Peyer's patch (tissue), 4 donors: ENCODE data around the gene RAB35. TPM values are rescaled to one million over a fixed set of nuclear protein-coding genes. Genes with fewer than 3 reads are reported as not detected.
A peak's percentile ranks its signal among the peaks of the same experiment; 100 is the strongest.

ENCODE experiments used
- DNase-seq, 3 donors: peaks; one replicate each; pipeline ENCODE4 v3.0.0-alpha.2; 2017 to 2019
- H3K27ac ChIP-seq, 4 donors: fragments of 200-600 bp; sonication (generic); one replicate each; pipeline ENCODE4 v1.5.1; 2016 to 2019
- H3K27me3 ChIP-seq, 2 donors: fragments of 200-600 bp; sonication (generic); one replicate each; pipeline ENCODE4 v1.5.1; 2019
- H3K36me3 ChIP-seq, 3 donors: fragments of 200-600 bp; sonication (generic); one replicate each; pipeline ENCODE4 v1.5.1; 2016 to 2019
- H3K4me1 ChIP-seq, 4 donors: fragments of 200-600 bp; sonication (generic); one replicate each; pipeline ENCODE4 v1.5.1; 2016 to 2019
- H3K4me3 ChIP-seq, 4 donors: fragments of 200-600 bp; sonication (generic); 1 replicate in 3 of 4; 2 replicates in 1 of 4; pipeline ENCODE4 v1.5.1; 2016 to 2019; ENCODE audit warnings: mild to moderate bottlenecking in 1 of 4
- H3K9me3 ChIP-seq, 4 donors: fragments of 200-600 bp; sonication (generic); one replicate each; pipeline ENCODE4 v1.5.1; 2016 to 2019; ENCODE audit warnings: mild to moderate bottlenecking in 1 of 4
- CTCF ChIP-seq, 6 experiments: fragments of 450-650 bp in 4 of 6; fragments of 200-600 bp in 2 of 6; sonication (generic) in 1 of 6; IDR thresholded peaks; one replicate each; pipeline ENCODE4 v1.5.1; 2017 to 2019; ENCODE audit warnings: antibody characterized with exemption in 6 of 6, mild to moderate bottlenecking in 3 of 6, moderate library complexity in 1 of 6
- POLR2A ChIP-seq, 2 donors: fragments of 450-650 bp; IDR thresholded peaks; one replicate each; pipeline ENCODE4 v1.5.1; 2017; ENCODE audit warnings: antibody characterized with exemption in 2 of 2, mild to moderate bottlenecking in 2 of 2, moderate library complexity in 2 of 2
- total RNA-seq, 4 donors: library from RNA; depleted of rRNA; stranded (reverse); fragments of >200 nt; gene quantifications; one replicate each; pipeline ENCODE4 v1.1.0, GENCODE V29; 2016

The RAB35 gene
- total RNA-seq, result 10 to 100 TPM; 16.6 to 22.5 (median 19.1) TPM

DNA sequence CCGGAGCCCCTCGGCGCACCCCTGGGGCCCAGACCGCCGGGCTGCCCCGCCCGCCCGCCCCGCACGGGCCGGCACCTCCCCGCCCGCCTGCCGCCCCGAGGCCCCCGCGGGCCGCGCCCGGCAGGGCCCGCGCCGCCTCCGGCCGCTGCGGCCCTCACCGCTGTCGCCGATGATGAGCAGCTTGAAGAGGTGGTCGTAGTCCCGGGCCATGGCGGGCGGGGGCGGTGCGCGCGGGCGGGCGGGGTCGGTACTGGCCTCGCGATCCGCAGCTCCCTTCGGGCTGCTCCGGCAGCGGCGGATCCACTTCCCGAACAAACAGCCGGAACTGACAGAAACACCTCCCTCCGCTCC lies at the start of gene RAB35:
RAB35 (minus strand) TSS at position 313 of the 351 bp plus-strand sequence; CDS start at position 210, 103 bp downstream.
- Histone ChIP-seq H3K27ac (peak within 1 kb of the TSS; percentile 92 to 97 (median 96)), H3K4me3 (peak within 1 kb of the TSS; percentile 66 to 98 (median 76)), H3K9me3 (no peaks in the 10 kb centered on the region), H3K4me1 (peaks cover 0 to 40% (median 10%) of the 10 kb centered on the region in 4 donors), H3K36me3 (peaks cover 0 to 19% (median 0%) of the 10 kb centered on the region in 3 donors), H3K27me3 (no peaks in the 10 kb centered on the region)
- TF ChIP-seq POLR2A (IDR thresholded peaks at IDR 0.05), result no peak
- no peak for TF ChIP-seq CTCF (IDR thresholded peaks at IDR 0.05)
- no peak for DNase-seq

GRCh38 chr12:120164293-120164692 lies 47.7 kb upstream of the RAB35 start:
- no peaks in the 10 kb centered on the region for H3K9me3 ChIP-seq
- no peak overlapping the region for H3K27ac ChIP-seq
- H3K36me3 ChIP-seq, result peaks cover 0 to 91% (median 0%) of the 10 kb centered on the region in 3 donors
- no peak for TF ChIP-seq POLR2A (IDR thresholded peaks at IDR 0.05)
- TF ChIP-seq CTCF (IDR thresholded peaks at IDR 0.05), result no peak
- H3K4me1 ChIP-seq, result no peaks in the 10 kb centered on the region
- H3K27me3 ChIP-seq, result no peaks in the 10 kb centered on the region
- no peak overlapping the region for H3K4me3 ChIP-seq
- no peak for DNase-seq

DNA sequence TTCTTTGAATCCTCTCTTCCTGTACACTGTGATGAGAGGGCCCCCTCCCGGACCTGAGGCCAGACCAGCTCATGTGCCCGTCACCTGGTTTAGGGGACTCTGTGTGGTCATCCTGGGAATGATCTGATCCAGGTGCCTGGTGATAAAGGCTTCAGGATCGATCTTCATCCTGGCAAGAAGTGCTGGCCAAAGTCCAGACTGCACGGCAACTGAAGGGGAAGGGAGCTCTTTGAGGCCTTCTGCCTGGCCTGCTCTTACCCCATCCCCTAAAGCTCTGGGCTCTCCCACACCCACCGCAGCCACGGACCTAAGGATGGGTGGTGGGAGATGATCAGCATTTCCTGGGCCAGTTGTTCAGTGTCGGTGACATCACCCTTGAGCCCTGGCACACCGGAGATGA lies 46.2 kb upstream of the RAB35 start:
- H3K27me3 ChIP-seq, result no peaks in the 10 kb centered on the region
- no peak for DNase-seq
- H3K4me3 ChIP-seq, result no peak overlapping the region
- H3K36me3 ChIP-seq, result peaks cover 0 to 91% (median 0%) of the 10 kb centered on the region in 3 donors
- H3K27ac ChIP-seq, result no peak overlapping the region
- TF ChIP-seq POLR2A (IDR thresholded peaks at IDR 0.05), result no peak
- TF ChIP-seq CTCF (IDR thresholded peaks at IDR 0.05), result no peak
- no peaks in the 10 kb centered on the region for H3K9me3 ChIP-seq
- no peaks in the 10 kb centered on the region for H3K4me1 ChIP-seq

GRCh38 chr12:120161852-120162251 lies 45.3 kb upstream of the RAB35 start:
- H3K4me1 ChIP-seq, result no peaks in the 10 kb centered on the region
- H3K4me3 ChIP-seq, result no peak overlapping the region
- no peak overlapping the region for H3K27ac ChIP-seq
- DNase-seq, result no peak
- no peaks in the 10 kb centered on the region for H3K9me3 ChIP-seq
- H3K27me3 ChIP-seq, result no peaks in the 10 kb centered on the region
- H3K36me3 ChIP-seq, result peaks cover 0 to 91% (median 0%) of the 10 kb centered on the region in 3 donors
- TF ChIP-seq CTCF (IDR thresholded peaks at IDR 0.05) (no peak), POLR2A (IDR thresholded peaks at IDR 0.05) (no peak)

- Histone ChIP-seq H3K4me1 (no peaks in the 10 kb centered on the region), H3K9me3 (no peaks in the 10 kb centered on the region), H3K27ac (no peak overlapping the region), H3K36me3 (peaks cover 0 to 96% (median 2%) of the 10 kb centered on the region in 3 donors), H3K4me3 (no peak overlapping the region), H3K27me3 (no peaks in the 10 kb centered on the region)
- DNase-seq, result no peak
- TF ChIP-seq CTCF (IDR thresholded peaks at IDR 0.05) (no peak), POLR2A (IDR thresholded peaks at IDR 0.05) (no peak)
Observed at GRCh38 chr12:120159509-120160237, 43.1 kb upstream of the RAB35 start.
